Activated naive CD4-positive, alpha-beta T cell treated with anti-CD3 and anti-CD28 coated beads, Interleukin-2, amount 50 U/mL, for 72 hours (primary cell): ENCODE data around the gene JADE3. TPM values are rescaled to one million over a fixed set of nuclear protein-coding genes. Genes with fewer than 3 reads are reported as not detected.
"Not testable (repeated sequence)": the region's sequence is repeated elsewhere in the genome, so short reads cannot be mapped to it uniquely, and the experiment has no call there.

Source experiments
- ATAC-seq, 2 donors: fragments of 150-1000 bp; cut with Tn5 transposase; 2 replicates each; pipeline ENCODE4 v1.10.0; 2021; ENCODE audit warnings: mild to moderate bottlenecking in 2 of 2, moderate library complexity in 2 of 2
- DNase-seq, 2 donors: peaks; one replicate each; pipeline ENCODE4 v3.0.0; 2021 to 2022; ENCODE audit warnings: low spot score in 2 of 2
- H3K27ac Mint-ChIP-seq, 2 donors: one replicate each; pipeline ENCODE4 v1.8.0; 2022; ENCODE audit warnings: mild to moderate bottlenecking in 2 of 2, mixed read lengths in 2 of 2
- H3K36me3 Mint-ChIP-seq, 2 donors: one replicate each; pipeline ENCODE4 v1.8.0; 2022; ENCODE audit warnings: mixed read lengths in 2 of 2
- H3K9me3 Mint-ChIP-seq, 2 donors: one replicate each; pipeline ENCODE4 v1.8.0; 2022; ENCODE audit warnings: mixed read lengths in 2 of 2
- total RNA-seq, 2 donors: library from RNA; stranded (reverse); gene quantifications; one replicate each; pipeline ENCODE4 v1.2.3, GENCODE V29; 2022

Gene JADE3
- total RNA-seq, 2 donors from 2014 or later, result 0.43 to 1.9 TPM

DNA sequence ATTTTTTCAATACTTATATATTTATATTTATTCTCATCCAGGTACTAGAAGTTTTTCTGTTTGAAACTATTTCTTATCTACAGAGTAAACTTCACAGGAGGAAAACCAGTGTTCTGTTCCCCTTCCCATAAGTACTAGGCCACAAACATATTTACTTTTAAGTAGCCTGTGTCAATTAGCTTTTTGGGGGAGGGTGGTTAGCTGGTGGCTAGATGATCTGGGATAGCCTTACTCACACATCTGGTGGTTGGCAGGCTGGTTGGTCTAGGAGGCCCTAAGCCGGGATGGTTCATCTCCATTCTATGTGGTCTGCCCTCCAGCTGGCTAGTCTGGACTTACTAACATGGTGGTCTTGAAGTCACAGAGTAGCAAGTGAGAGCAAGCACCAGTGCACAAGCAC, 6.2 kb downstream of the JADE3 start:
- Mint-ChIP-seq H3K9me3 (peaks cover 0 to 4% of the 10 kb centered on the region in 2 donors), H3K36me3 (no peaks in the 10 kb centered on the region), H3K27ac (no peak overlapping the region)
- no peak for DNase-seq
- ATAC-seq, result no peak

DNA sequence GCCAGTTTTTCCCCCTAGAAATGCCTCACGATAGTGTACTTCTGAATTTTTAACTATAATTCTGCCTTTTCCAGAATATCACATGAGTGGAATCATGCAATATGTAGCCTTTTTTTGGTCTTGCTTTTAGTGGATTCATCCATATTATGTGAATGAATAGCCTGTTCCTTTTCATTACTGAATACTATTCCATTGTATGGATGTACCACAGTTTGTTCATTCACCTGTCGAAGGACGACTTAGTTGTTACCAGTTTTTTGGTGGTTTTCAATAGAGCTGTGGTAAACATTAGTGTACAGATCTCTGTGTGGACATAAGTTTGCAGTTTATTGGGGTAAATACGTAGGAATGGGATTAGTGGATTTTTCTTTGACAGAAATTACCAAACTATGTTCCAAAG, 8.0 kb downstream of the JADE3 start:
- Mint-ChIP-seq H3K9me3 (peaks cover 0 to 4% of the 10 kb centered on the region in 2 donors), H3K36me3 (no peaks in the 10 kb centered on the region), H3K27ac (no peak overlapping the region)
- no peak for ATAC-seq
- no peak for DNase-seq

GRCh38 chrX:46922611-46923010, 10.4 kb downstream of the JADE3 start:
- ATAC-seq, result no peak
- Mint-ChIP-seq H3K9me3 (peaks cover 0 to 4% of the 10 kb centered on the region in 2 donors), H3K27ac (no peak overlapping the region), H3K36me3 (no peaks in the 10 kb centered on the region)
- no peak for DNase-seq

DNA sequence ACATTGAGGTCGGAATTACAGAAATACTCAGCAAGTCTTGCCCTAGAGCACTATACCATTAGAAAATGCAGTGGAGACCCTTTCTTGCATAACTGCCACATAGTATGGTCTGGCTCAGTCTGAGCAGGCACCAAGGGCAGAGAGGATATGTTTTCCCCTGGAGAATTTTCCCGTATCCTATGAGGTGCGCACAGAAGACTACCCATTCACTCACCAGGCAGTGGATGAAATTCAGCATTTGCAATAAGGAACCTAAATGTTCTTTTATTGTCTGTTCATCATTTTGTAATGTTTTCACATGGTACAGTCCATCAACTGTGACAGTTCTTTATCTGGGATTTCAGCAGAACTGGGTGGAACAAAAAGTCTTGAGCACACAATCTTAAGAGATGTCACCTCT, 15.5 kb downstream of the JADE3 start:
- ATAC-seq (no peak), DNase-seq (no peak)
- H3K36me3 Mint-ChIP-seq, result no peaks in the 10 kb centered on the region
- H3K9me3 Mint-ChIP-seq, result no peaks in the 10 kb centered on the region
- no peak overlapping the region for H3K27ac Mint-ChIP-seq

DNA sequence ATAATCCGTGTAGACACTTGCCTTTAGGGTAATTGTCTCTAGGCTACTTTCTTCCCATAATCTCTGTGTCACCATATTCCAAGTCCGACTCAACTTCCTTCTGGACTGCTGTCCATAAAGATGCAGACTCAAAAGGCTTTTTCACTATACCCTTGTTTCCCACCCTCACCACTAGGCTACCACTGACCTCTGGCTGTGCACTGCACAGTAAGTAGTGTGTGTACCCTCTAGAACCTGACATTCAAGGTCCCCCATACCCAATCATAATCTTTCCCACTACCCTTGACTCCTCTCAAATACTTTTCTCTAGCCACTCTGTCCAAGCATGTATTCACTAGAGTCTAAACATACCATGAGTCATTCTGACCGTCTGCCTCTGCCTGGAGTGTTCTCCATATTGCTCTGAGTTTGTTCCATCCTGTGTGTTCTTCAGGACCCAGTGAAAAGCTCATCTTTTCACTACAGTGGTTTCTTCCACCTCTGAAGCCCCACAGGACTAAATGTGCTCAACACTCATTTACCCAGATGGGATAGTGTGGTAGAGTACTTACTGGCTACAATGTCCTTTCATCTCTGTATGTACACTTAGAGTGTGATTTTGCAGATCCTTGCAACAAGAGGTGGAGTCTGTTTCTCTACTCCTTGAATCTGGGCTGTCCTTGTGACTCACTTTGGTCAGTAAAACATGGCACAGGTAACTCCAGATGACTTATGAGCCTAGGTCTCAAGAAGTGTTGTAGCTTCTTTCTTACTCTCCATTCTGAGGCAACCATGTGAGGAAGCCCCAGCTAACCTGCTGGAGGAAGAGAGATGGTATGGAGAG, 17.4 kb downstream of the JADE3 start:
- no peaks in the 10 kb centered on the region for H3K9me3 Mint-ChIP-seq
- H3K36me3 Mint-ChIP-seq, result no peaks in the 10 kb centered on the region
- ATAC-seq (peak in 1 of 2 donors; percentile 50), DNase-seq (no peak)
- H3K27ac Mint-ChIP-seq, result no peak overlapping the region

GRCh38 chrX:46935295-46935694, 23.1 kb downstream of the JADE3 start:
- H3K9me3 Mint-ChIP-seq, result peaks cover 0 to 3% of the 10 kb centered on the region in 2 donors
- H3K36me3 Mint-ChIP-seq, result no peaks in the 10 kb centered on the region
- no peak overlapping the region for H3K27ac Mint-ChIP-seq
- ATAC-seq, result no peak
- DNase-seq, result no peak

DNA sequence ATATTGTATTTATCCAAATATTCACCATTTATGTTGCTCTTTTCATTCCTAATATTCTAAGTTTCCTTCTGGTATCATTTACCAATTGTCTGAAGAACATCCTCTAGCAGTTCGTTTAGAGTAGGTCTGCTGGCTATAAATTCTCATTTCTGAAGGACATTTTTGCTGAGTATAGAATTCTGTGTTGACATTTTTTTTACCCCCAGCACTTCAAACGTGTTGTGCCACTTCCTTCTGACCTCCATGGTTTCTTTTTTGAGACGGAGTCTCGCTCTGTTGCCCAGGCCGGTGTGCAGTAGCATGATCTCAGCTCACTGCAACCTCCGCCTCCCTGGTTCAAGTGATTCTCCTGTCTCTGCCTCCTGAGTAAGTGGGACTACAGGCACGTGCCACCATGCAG, 26.4 kb downstream of the JADE3 start:
- DNase-seq, result no peak
- H3K27ac Mint-ChIP-seq, result no peak overlapping the region
- no peaks in the 10 kb centered on the region for H3K36me3 Mint-ChIP-seq
- H3K9me3 Mint-ChIP-seq, result peaks cover 0 to 7% of the 10 kb centered on the region in 2 donors
- ATAC-seq, result no peak

DNA sequence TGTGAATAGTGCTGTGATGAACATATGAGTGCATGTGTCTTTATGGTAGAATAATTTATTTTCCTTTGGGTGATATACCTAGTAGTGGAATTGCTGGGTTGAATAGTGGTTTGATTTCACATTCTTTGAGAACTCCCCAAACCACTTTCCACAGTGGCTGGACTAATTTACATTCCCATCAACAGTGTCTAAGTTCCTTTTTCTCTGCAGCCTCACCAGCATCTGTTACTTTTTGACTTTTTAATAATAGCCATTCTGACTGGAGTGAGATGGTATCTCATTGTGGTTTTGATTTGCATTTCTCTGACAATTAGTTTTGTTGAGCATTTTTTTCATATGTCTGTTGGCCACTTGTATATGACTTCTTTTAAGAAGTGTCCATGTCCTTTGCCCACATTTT, 29.1 kb downstream of the JADE3 start:
- Mint-ChIP-seq H3K9me3 (peaks cover 0 to 7% of the 10 kb centered on the region in 2 donors), H3K27ac (no peak overlapping the region), H3K36me3 (no peaks in the 10 kb centered on the region)
- ATAC-seq, result no peak
- no peak for DNase-seq

GRCh38 chrX:46953137-46953527, 40.9 kb downstream of the JADE3 start:
- ATAC-seq (peak; percentile 51 to 60), DNase-seq (no peak)
- Mint-ChIP-seq H3K36me3 (no peaks in the 10 kb centered on the region), H3K27ac (no peak overlapping the region), H3K9me3 (no peaks in the 10 kb centered on the region)

- no peak overlapping the region for H3K27ac Mint-ChIP-seq
- no peaks in the 10 kb centered on the region for H3K9me3 Mint-ChIP-seq
- ATAC-seq, result no peak
- DNase-seq, result no peak
- H3K36me3 Mint-ChIP-seq, result no peaks in the 10 kb centered on the region
Observed at GRCh38 chrX:46953597-46953996, 41.4 kb downstream of the JADE3 start.

- Mint-ChIP-seq H3K27ac (no peak overlapping the region), H3K36me3 (no peaks in the 10 kb centered on the region), H3K9me3 (no peaks in the 10 kb centered on the region)
- ATAC-seq (no peak), DNase-seq (no peak)
Observed at GRCh38 chrX:46954716-46955115, 42.5 kb downstream of the JADE3 start.

- H3K27ac Mint-ChIP-seq, H3K36me3 Mint-ChIP-seq, DNase-seq, H3K9me3 Mint-ChIP-seq, ATAC-seq: not testable (repeated sequence)
Observed at GRCh38 chrX:46956589-46956988, 44.4 kb downstream of the JADE3 start.

DNA sequence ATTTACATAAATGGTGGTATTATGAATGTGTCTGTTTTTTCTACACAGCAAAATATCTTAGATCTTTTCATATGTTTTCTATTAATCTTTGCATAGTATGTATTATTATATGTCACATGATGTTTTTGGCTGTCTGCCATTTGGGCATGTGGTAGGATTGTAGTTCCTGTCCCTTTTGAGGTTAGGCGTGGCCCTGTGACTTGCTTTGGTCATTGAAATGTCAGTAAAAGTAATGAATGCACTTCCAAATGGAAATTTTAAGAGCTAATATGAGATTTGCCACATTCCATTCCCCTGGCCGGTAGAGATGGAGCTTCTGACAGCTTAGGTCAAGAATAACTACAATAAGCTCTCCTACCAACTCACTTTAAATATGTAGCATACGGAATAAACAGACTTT, 45.1 kb downstream of the JADE3 start:
- ATAC-seq (no peak), DNase-seq (no peak)
- H3K36me3 Mint-ChIP-seq, result no peaks in the 10 kb centered on the region
- H3K27ac Mint-ChIP-seq, result no peak overlapping the region
- H3K9me3 Mint-ChIP-seq, result no peaks in the 10 kb centered on the region

DNA sequence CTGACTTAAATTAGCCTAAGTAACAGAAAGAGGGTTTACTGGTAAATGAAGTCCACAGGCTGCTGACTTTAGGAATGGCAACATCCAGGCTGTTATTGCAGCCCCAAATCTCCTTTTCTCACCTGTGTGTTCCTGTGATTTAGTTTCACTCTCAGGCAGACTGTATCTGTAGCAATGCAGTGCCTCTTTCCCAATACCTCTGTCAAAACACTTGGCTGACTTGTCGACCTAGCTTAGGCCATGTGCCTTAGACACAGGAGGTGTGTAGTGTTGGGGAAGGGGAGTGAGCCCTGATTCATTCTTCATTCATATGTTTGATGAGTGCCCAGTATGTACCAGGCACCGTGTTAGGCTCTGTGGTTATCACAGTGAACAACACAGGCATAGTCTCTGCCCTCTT, 46.9 kb downstream of the JADE3 start:
- Mint-ChIP-seq H3K9me3 (no peaks in the 10 kb centered on the region), H3K27ac (no peak overlapping the region), H3K36me3 (no peaks in the 10 kb centered on the region)
- no peak for ATAC-seq
- no peak for DNase-seq

DNA sequence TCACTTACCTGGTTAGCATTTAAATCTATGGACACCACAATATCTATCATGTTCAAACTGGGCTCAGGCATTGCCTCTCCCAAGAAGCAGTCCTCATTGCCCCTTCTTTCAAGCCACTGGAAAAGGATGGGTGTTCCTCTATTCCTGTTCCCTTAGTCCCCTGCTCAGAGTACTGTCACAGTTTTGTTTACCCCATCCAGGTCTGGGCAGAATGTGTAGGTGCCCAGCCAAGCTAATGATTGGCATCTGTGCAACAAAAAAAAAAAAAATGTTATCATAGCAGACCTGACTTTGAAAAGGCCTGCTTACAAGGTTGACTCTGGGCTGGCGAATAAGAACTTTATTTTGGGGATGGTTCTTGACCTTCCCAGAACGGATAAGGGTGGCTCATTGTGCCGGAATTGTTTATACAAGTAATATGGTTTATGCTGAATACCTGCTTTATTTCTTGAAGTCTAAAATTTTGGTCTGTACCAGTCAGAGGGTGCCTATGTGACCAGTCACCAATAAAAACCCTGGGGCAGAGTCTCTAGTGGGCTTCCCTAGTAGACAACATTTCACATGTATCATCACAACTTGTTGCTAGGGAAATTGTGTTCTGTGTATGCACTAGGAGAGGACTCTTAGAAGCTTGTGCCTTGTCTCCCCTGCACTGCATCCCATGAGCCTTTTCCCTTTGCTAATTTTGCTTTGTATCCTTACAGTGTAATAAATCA, 47.9 kb downstream of the JADE3 start:
- no peak for DNase-seq

GRCh38 chrX:46961097-46961496, 48.9 kb downstream of the JADE3 start:
- Mint-ChIP-seq H3K36me3 (no peaks in the 10 kb centered on the region), H3K9me3 (no peaks in the 10 kb centered on the region), H3K27ac (no peak overlapping the region)
- DNase-seq (no peak), ATAC-seq (no peak)

More for the DNA sequence above, 47.9 kb downstream of the JADE3 start:
- Mint-ChIP-seq H3K27ac (no peak overlapping the region), H3K9me3 (no peaks in the 10 kb centered on the region), H3K36me3 (no peaks in the 10 kb centered on the region)
- no peak for ATAC-seq

GRCh38 chrX:46961574-46962283, 49.5 kb downstream of the JADE3 start:
- no peak for ATAC-seq

More at GRCh38 chrX:46961574-46962283, 49.5 kb downstream of the JADE3 start:
- no peak overlapping the region for H3K27ac Mint-ChIP-seq
- no peaks in the 10 kb centered on the region for H3K36me3 Mint-ChIP-seq
- no peak for DNase-seq
- no peaks in the 10 kb centered on the region for H3K9me3 Mint-ChIP-seq
